NCI-H146 treated with DMSO at 0.1 percent for 48 hours (cell line): ENCODE measurements around the gene PBX3.

ENCODE experiments used
- DNase-seq: peaks from one replicate; lab custom pipeline; 2025; ENCODE audit not compliant: unreplicated experiment; lab: John Stamatoyannopoulos, UW

PBX3 gene

GRCh38 chr9:125990793-125991220, 243.6 kb downstream of the PBX3 start:
- no peak for DNase-seq

- no peak for DNase-seq
Observed at GRCh38 chr9:125991886-125992529, 244.8 kb downstream of the PBX3 start.

- DNase-seq: no peak
Observed at GRCh38 chr9:125992557-125992956, 245.4 kb downstream of the PBX3 start.

GRCh38 chr9:125993466-125993865, 246.3 kb downstream of the PBX3 start:
- no peak for DNase-seq

GRCh38 chr9:125994066-125994943, 247.1 kb downstream of the PBX3 start:
- DNase-seq: no peak

- DNase-seq: no peak
Observed at GRCh38 chr9:125995006-125995405, 247.8 kb downstream of the PBX3 start.

GRCh38 chr9:125995706-125996105, 248.5 kb downstream of the PBX3 start:
- no peak for DNase-seq

GRCh38 chr9:125996791-125997190, 249.6 kb downstream of the PBX3 start:
- DNase-seq: no peak

GRCh38 chr9:125997196-125997823, 250.1 kb downstream of the PBX3 start:
- no peak for DNase-seq

GRCh38 chr9:125998837-125999503, 251.8 kb downstream of the PBX3 start:
- no peak for DNase-seq

GRCh38 chr9:125999504-125999881, 252.3 kb downstream of the PBX3 start:
- no peak for DNase-seq

GRCh38 chr9:126000256-126000655, 253.1 kb downstream of the PBX3 start:
- DNase-seq: no peak

- no peak for DNase-seq
Observed at GRCh38 chr9:126000731-126001580, 253.8 kb downstream of the PBX3 start.

- no peak for DNase-seq
Observed at GRCh38 chr9:126001581-126002225, 254.5 kb downstream of the PBX3 start.

- DNase-seq: no peak
Observed at GRCh38 chr9:126002476-126003350, 255.5 kb downstream of the PBX3 start.

- DNase-seq: no peak
Observed at GRCh38 chr9:126009047-126009446, 261.9 kb downstream of the PBX3 start.

GRCh38 chr9:126014726-126015125, 267.6 kb downstream of the PBX3 start:
- DNase-seq: no peak

- DNase-seq: no peak
Observed at GRCh38 chr9:126015424-126015823, 268.3 kb downstream of the PBX3 start.
